Activated CD8-positive, alpha-beta memory T cell treated with anti-CD3 and anti-CD28 coated beads for 1 hour (primary cell): ENCODE measurements around the gene KRTAP17-1.
"Not testable (repeated sequence)": the region's sequence is repeated elsewhere in the genome, so short reads cannot be mapped to it uniquely, and the experiment has no call there.

Experiments used
- DNase-seq, 2 donors: peaks; one replicate each; pipeline ENCODE4 v3.0.0-alpha.2; 2020; ENCODE audit warnings: low read depth in 1 of 2; ENCODE audit errors: extremely low read depth in 1 of 2

Gene KRTAP17-1

GRCh38 chr17:41315204-41315794 lies at the start of gene KRTAP17-1:
TSS of gene KRTAP17-1 (minus strand) at chr17:41315710. CDS start at chr17:41315650, 60 bp downstream.
- DNase-seq, result no peak

- DNase-seq, result no peak
Observed at GRCh38 chr17:41363881-41364280, 48.4 kb upstream of the KRTAP17-1 start.

- DNase-seq, result no peak
Observed at GRCh38 chr17:41360296-41360995, 44.9 kb upstream of the KRTAP17-1 start.

- no peak for DNase-seq
Observed at GRCh38 chr17:41354536-41354935, 39.0 kb upstream of the KRTAP17-1 start.

- no peak for DNase-seq
Observed at GRCh38 chr17:41352597-41353366, 37.3 kb upstream of the KRTAP17-1 start.

- no peak for DNase-seq
Observed at GRCh38 chr17:41351177-41351576, 35.7 kb upstream of the KRTAP17-1 start.

- DNase-seq, result not testable (repeated sequence)
Observed at GRCh38 chr17:41350381-41350878, 34.9 kb upstream of the KRTAP17-1 start, which contains the start of gene KRT33A. TSS of gene KRT33A (minus strand) at chr17:41350828. CDS start at chr17:41350767, 61 bp downstream.

GRCh38 chr17:41347869-41348760 lies 32.6 kb upstream of the KRTAP17-1 start:
- no peak for DNase-seq

GRCh38 chr17:41346421-41346820 lies 30.9 kb upstream of the KRTAP17-1 start:
- DNase-seq, result not testable (repeated sequence)

GRCh38 chr17:41345992-41346391 lies 30.5 kb upstream of the KRTAP17-1 start:
- DNase-seq, result no peak

GRCh38 chr17:41343029-41343428 lies 27.5 kb upstream of the KRTAP17-1 start:
- no peak for DNase-seq

- peak in 1 of 2 donors; percentile 27 for DNase-seq
Observed at GRCh38 chr17:41340934-41341861, 25.7 kb upstream of the KRTAP17-1 start.

GRCh38 chr17:41340494-41340893 lies 25.0 kb upstream of the KRTAP17-1 start:
- no peak for DNase-seq

- no peak for DNase-seq
Observed at GRCh38 chr17:41339571-41340172, 24.2 kb upstream of the KRTAP17-1 start.

- peak in 1 of 2 donors; percentile 14 for DNase-seq
Observed at GRCh38 chr17:41338961-41339485, 23.5 kb upstream of the KRTAP17-1 start.

- DNase-seq, result no peak
Observed at GRCh38 chr17:41335747-41336146, 20.2 kb upstream of the KRTAP17-1 start.

- no peak for DNase-seq
Observed at GRCh38 chr17:41334385-41335305, 19.1 kb upstream of the KRTAP17-1 start.

- no peak for DNase-seq
Observed at GRCh38 chr17:41333836-41334235, 18.3 kb upstream of the KRTAP17-1 start.
